Mesenchymal stem cell (in vitro differentiated cells and primary cell): ENCODE data around the gene SPSB1.

Experiments used
- DNase-seq: peaks from one replicate; pipeline ENCODE4 v3.0.0-alpha.2; 2013
- H2AFZ ChIP-seq: one replicate; pipeline ENCODE4 v1.6.1; 2013; ENCODE audit warnings: low read depth, mild to moderate bottlenecking, control low read depth, inconsistent platforms, low read length, moderate library complexity
- H2AK5ac ChIP-seq: 2 replicates; pipeline ENCODE4 v1.6.1; 2013; ENCODE audit warnings: low read length, moderate library complexity, mild to moderate bottlenecking, inconsistent platforms; ENCODE audit not compliant: severe bottlenecking
- H2BK120ac ChIP-seq: one replicate; pipeline ENCODE4 v1.6.1; 2013; ENCODE audit warnings: low read depth, mild to moderate bottlenecking, inconsistent platforms, low read length, moderate library complexity
- H2BK12ac ChIP-seq, 2 experiments: one replicate each; pipeline ENCODE4 v1.6.1; 2013; ENCODE audit warnings: inconsistent platforms in 2 of 2, low read length in 2 of 2, mild to moderate bottlenecking in 2 of 2, moderate library complexity in 2 of 2, control low read depth in 1 of 2
- H2BK15ac ChIP-seq: one replicate; pipeline ENCODE4 v1.6.1; 2013; ENCODE audit warnings: mild to moderate bottlenecking, low read depth, inconsistent platforms; ENCODE audit not compliant: poor library complexity, severe bottlenecking
- H2BK5ac ChIP-seq: 2 replicates; pipeline ENCODE4 v1.6.1; 2013; ENCODE audit warnings: low read depth, mild to moderate bottlenecking, low read length, control low read depth, inconsistent platforms; ENCODE audit not compliant: poor library complexity, severe bottlenecking
- H3K14ac ChIP-seq, 2 experiments: one replicate each; pipeline ENCODE4 v1.6.1; 2013; ENCODE audit warnings: inconsistent platforms in 2 of 2, low read length in 2 of 2, control low read depth in 1 of 2, mild to moderate bottlenecking in 1 of 2, moderate library complexity in 1 of 2
- H3K18ac ChIP-seq, 2 experiments: one replicate each; pipeline ENCODE4 v1.6.1; 2013; ENCODE audit warnings: inconsistent platforms in 2 of 2, low read length in 2 of 2, control low read depth in 1 of 2, low read depth in 1 of 2, mild to moderate bottlenecking in 1 of 2
- H3K23ac ChIP-seq, 2 experiments: one replicate each; pipeline ENCODE4 v1.6.1; 2013; ENCODE audit warnings: inconsistent platforms in 2 of 2, low read length in 2 of 2, mild to moderate bottlenecking in 2 of 2, moderate library complexity in 2 of 2, control low read depth in 1 of 2
- H3K27ac ChIP-seq: 2 replicates; pipeline ENCODE4 v1.5.1; 2013; ENCODE audit warnings: mild to moderate bottlenecking, moderate library complexity, low read length, control low read depth, inconsistent platforms; ENCODE audit not compliant: poor library complexity, severe bottlenecking
- H3K27me3 ChIP-seq, 2 experiments: 2 replicates each; pipeline versions ENCODE4 v1.6.1 to v1.7.0; 2013; ENCODE audit warnings: low read length in 2 of 2, mild to moderate bottlenecking in 2 of 2, moderate library complexity in 2 of 2, control low read depth in 1 of 2, inconsistent platforms in 1 of 2; ENCODE audit not compliant: control insufficient read depth in 1 of 2, insufficient read depth in 1 of 2
- H3K36me3 ChIP-seq, 2 experiments: 2 replicates each; pipeline versions ENCODE4 v1.6.1 to v1.7.0; 2013; ENCODE audit warnings: low read length in 2 of 2, control low read depth in 1 of 2, inconsistent platforms in 1 of 2, low read depth in 1 of 2, mild to moderate bottlenecking in 1 of 2; ENCODE audit not compliant: insufficient read depth in 2 of 2, control insufficient read depth in 1 of 2
- H3K4ac ChIP-seq, 2 experiments: one replicate each; pipeline ENCODE4 v1.6.1; 2013; ENCODE audit warnings: inconsistent platforms in 2 of 2, low read length in 2 of 2, mild to moderate bottlenecking in 2 of 2, moderate library complexity in 2 of 2, control low read depth in 1 of 2, low read depth in 1 of 2
- H3K4me1 ChIP-seq: 2 replicates; pipeline ENCODE4 v1.6.1; 2013; ENCODE audit warnings: low read depth, low read length, control low read depth; ENCODE audit not compliant: control insufficient read depth, insufficient read depth
- H3K4me2 ChIP-seq: 2 replicates; pipeline ENCODE4 v1.6.1; 2013; ENCODE audit warnings: low read length, mild to moderate bottlenecking, inconsistent platforms; ENCODE audit not compliant: poor library complexity, severe bottlenecking
- H3K4me3 ChIP-seq, 2 experiments: 2 replicates each; pipeline versions ENCODE4 v1.5.1 to v1.7.0; 2013; ENCODE audit warnings: low read length in 2 of 2, mild to moderate bottlenecking in 2 of 2, control low read depth in 1 of 2, low read depth in 1 of 2; ENCODE audit not compliant: insufficient read depth in 1 of 2
- H3K79me1 ChIP-seq: replicated peaks from 2 replicates; pipeline ENCODE4 v1.6.1; 2013; ENCODE audit warnings: mild to moderate bottlenecking, control low read depth, low read length, inconsistent platforms; ENCODE audit not compliant: poor library complexity, severe bottlenecking
- H3K9ac ChIP-seq: 2 replicates; pipeline ENCODE4 v1.7.0; 2013; ENCODE audit warnings: mild to moderate bottlenecking, low read length, moderate library complexity
- H3K9me3 ChIP-seq: 2 replicates; pipeline ENCODE4 v1.7.0; 2013; ENCODE audit warnings: mild to moderate bottlenecking, low read length; ENCODE audit not compliant: control insufficient read depth
- H4K8ac ChIP-seq: one replicate; pipeline ENCODE4 v1.6.1; 2013; ENCODE audit warnings: inconsistent platforms, mild to moderate bottlenecking, low read length, moderate library complexity
- H4K91ac ChIP-seq: one replicate; pipeline ENCODE4 v1.6.1; 2013; ENCODE audit warnings: mild to moderate bottlenecking, low read length, inconsistent platforms
- WGBS: methylation state at CpG from one replicate; pipeline ENCODE4 v1.1.7; 2013; ENCODE audit warnings: mixed read lengths; 5-methylcytosine and 5-hydroxymethylcytosine counted together

SPSB1 gene

GRCh38 chr1:9278116-9278515 lies 14.6 kb upstream of the SPSB1 start:
- H3K27ac ChIP-seq, result no peak overlapping the region
- no peak overlapping the region for H4K8ac ChIP-seq
- H4K91ac ChIP-seq, result no peak overlapping the region
- H3K9ac ChIP-seq, result peak overlapping the region; percentile 47
- no peak overlapping the region for H3K14ac ChIP-seq
- no peak overlapping the region for H3K4me3 ChIP-seq
- no peaks in the 10 kb centered on the region for H3K36me3 ChIP-seq
- DNase-seq, result no peak
- H2BK15ac ChIP-seq, result no peak overlapping the region
- no peak overlapping the region for H3K4ac ChIP-seq
- H2AK5ac ChIP-seq, result no peak overlapping the region
- no peaks in the 10 kb centered on the region for H3K79me1 ChIP-seq
- H2BK120ac ChIP-seq, result no peak overlapping the region
- no peak overlapping the region for H2BK5ac ChIP-seq
- peak overlapping the region in 1 of 2 experiments; percentile 35 for H2BK12ac ChIP-seq
- no peak overlapping the region for H3K4me2 ChIP-seq
- no peak overlapping the region for H2AFZ ChIP-seq
- 85% methylated on average over 3 of the region's 5 CpGs for whole genome bisulfite sequencing
- no peaks in the 10 kb centered on the region for H3K9me3 ChIP-seq
- H3K23ac ChIP-seq, result no peak overlapping the region
- H3K18ac ChIP-seq, result no peak overlapping the region
- H3K27me3 ChIP-seq, result no peaks in the 10 kb centered on the region
- peaks cover 46% of the 10 kb centered on the region for H3K4me1 ChIP-seq

- no peak overlapping the region for H3K4me3 ChIP-seq
- peak overlapping the region; percentile 17 for H2AK5ac ChIP-seq
- peak overlapping the region in 1 of 2 experiments; percentile 4 for H2BK12ac ChIP-seq
- WGBS, result 86% methylated on average over 7 of the region's 10 CpGs
- peaks cover 3% of the 10 kb centered on the region for H3K9me3 ChIP-seq
- H3K36me3 ChIP-seq, result no peaks in the 10 kb centered on the region
- H3K4me2 ChIP-seq, result no peak overlapping the region
- H2BK120ac ChIP-seq, result no peak overlapping the region
- peak overlapping the region; percentile 47 for H3K9ac ChIP-seq
- H3K27me3 ChIP-seq, result no peaks in the 10 kb centered on the region
- no peak overlapping the region for H2BK5ac ChIP-seq
- H3K14ac ChIP-seq, result peak overlapping the region in 1 of 2 experiments; percentile 31
- H4K8ac ChIP-seq, result no peak overlapping the region
- no peak overlapping the region for H4K91ac ChIP-seq
- H2BK15ac ChIP-seq, result no peak overlapping the region
- no peak for DNase-seq
- no peak overlapping the region for H3K27ac ChIP-seq
- H3K4me1 ChIP-seq, result peaks cover 46% of the 10 kb centered on the region
- H3K23ac ChIP-seq, result no peak overlapping the region
- H3K4ac ChIP-seq, result no peak overlapping the region
- H2AFZ ChIP-seq, result no peak overlapping the region
- H3K79me1 ChIP-seq, result no peaks in the 10 kb centered on the region
- H3K18ac ChIP-seq, result peak overlapping the region in 1 of 2 experiments; percentile 37
Observed at GRCh38 chr1:9278585-9279153, 14.0 kb upstream of the SPSB1 start.

DNA sequence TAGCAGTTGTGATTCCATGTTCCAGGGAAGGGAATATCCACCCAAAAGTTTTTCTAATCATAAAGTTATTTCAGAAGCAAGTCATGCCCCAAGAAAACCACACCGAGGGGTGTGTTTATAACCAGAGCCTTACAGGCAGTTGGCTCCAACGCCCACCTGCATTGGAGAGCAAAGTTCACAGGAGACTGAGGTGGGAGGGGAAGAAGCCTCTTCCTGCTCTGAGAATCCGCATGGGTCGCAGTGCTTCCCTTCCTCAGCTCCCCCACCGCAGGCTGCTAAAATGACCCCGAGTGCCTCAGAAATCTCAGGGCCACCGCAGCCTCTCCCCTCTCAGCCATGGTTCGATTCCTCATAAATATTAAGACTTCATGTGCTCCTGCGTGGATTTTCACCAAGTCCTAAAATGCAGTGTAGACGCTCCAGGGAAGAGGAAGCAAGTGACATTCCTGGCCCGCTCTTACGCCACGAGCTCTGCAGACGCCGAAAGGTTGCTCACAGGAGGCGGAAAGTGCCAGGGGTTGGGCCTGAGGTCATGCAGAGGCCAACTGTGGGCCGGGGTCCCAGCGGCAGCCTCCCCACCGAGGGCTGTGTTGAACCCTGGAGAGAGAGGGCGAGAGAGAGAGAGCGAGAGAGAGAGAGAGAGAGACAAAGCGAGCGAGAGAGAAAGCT lies 13.4 kb upstream of the SPSB1 start:
- Histone ChIP-seq H2BK120ac (no peak overlapping the region), H4K91ac (peak overlapping the region; percentile 22), H3K4ac (peak overlapping the region; percentile 21 to 29), H3K23ac (no peak overlapping the region), H2BK5ac (no peak overlapping the region), H3K9me3 (peaks cover 10% of the 10 kb centered on the region), H3K14ac (no peak overlapping the region), H3K79me1 (no peaks in the 10 kb centered on the region), H2BK15ac (peak overlapping the region; percentile 52), H3K27ac (no peak overlapping the region), H2AK5ac (peak overlapping the region; percentile 59), H2BK12ac (peak overlapping the region; percentile 40 to 80), H3K4me2 (no peak overlapping the region), H4K8ac (no peak overlapping the region), H3K9ac (peak overlapping the region; percentile 47), H3K27me3 (no peaks in the 10 kb centered on the region), H2AFZ (no peak overlapping the region), H3K4me3 (no peak overlapping the region), H3K18ac (peak overlapping the region; percentile 0 to 22), H3K36me3 (no peaks in the 10 kb centered on the region), H3K4me1 (peaks cover 46% of the 10 kb centered on the region)
- WGBS, result 65% methylated on average over 22 of the region's 23 CpGs
- no peak for DNase-seq

DNA sequence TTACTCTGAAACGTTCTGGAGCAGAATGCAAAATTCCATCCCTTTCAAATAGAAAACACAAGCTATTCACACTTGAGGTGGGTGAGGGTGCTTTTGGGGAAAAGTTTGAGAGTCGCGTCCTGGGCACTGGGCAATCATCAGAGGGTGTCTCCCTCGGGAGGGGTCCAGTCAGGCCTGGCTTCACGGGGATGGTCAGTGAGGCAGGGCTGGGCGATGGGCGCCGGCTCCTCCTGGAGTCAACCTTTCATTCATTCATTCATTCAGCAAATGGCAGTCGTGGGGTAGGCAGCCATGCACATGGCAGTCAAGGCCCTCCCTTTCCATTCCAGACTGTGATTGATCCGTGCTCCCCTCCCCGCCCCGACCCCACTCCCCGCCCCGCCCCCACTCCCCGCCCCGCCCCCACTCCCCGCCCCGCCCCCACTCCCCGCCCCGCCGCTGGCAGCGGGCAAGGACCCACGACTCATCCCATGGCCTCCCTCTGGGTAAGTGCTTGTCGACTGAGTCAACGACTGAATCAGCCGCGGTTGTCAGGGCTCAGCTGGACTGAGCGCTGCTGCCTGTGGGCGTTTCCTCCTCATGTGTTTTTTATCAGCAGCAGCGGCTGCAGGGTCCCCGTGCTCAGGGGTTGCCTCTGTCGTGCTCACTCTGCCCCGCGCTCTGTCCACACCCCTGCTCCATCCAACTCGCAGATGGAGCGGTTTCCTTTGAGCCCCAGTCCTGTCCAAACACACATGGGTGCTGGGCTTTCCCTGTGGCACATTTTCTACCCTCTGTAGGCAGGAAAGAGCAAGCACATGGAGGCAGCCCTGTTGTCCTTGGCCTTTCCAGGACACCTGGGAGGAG lies 12.5 kb upstream of the SPSB1 start:
- peak overlapping the region; percentile 63 for H3K9ac ChIP-seq
- H3K14ac ChIP-seq, result peak overlapping the region in 1 of 2 experiments; percentile 18
- no peaks in the 10 kb centered on the region for H3K36me3 ChIP-seq
- no peaks in the 10 kb centered on the region for H3K27me3 ChIP-seq
- H2AK5ac ChIP-seq, result no peak overlapping the region
- H4K8ac ChIP-seq, result peak overlapping the region; percentile 72
- H3K4me1 ChIP-seq, result peaks cover 42% of the 10 kb centered on the region
- H2BK120ac ChIP-seq, result no peak overlapping the region
- DNase-seq, result peak; percentile 94
- peak overlapping the region; percentile 7 for H3K27ac ChIP-seq
- no peak overlapping the region for H2AFZ ChIP-seq
- peak overlapping the region in 1 of 2 experiments; percentile 48 for H3K4me3 ChIP-seq
- no peak overlapping the region for H2BK5ac ChIP-seq
- H2BK15ac ChIP-seq, result peak overlapping the region; percentile 52
- H3K18ac ChIP-seq, result peak overlapping the region in 1 of 2 experiments; percentile 79
- H3K4me2 ChIP-seq, result no peak overlapping the region
- H3K9me3 ChIP-seq, result peaks cover 19% of the 10 kb centered on the region
- 19% methylated on average over 22 of the region's 36 CpGs for WGBS
- H3K4ac ChIP-seq, result peak overlapping the region; percentile 54 to 63
- H2BK12ac ChIP-seq, result peak overlapping the region; percentile 40 to 74
- no peak overlapping the region for H4K91ac ChIP-seq
- H3K79me1 ChIP-seq, result no peaks in the 10 kb centered on the region
- no peak overlapping the region for H3K23ac ChIP-seq
